AML-193 (cell line): ENCODE measurements around the gene IFT22.
"Not testable (repeated sequence)": the region's sequence is repeated elsewhere in the genome, so short reads cannot be mapped to it uniquely, and the experiment has no call there.

Source experiments
- DNase-seq, 2 experiments: peaks; one replicate each; lab custom pipeline; 2025; lab: John Stamatoyannopoulos, UW

IFT22 gene

DNA sequence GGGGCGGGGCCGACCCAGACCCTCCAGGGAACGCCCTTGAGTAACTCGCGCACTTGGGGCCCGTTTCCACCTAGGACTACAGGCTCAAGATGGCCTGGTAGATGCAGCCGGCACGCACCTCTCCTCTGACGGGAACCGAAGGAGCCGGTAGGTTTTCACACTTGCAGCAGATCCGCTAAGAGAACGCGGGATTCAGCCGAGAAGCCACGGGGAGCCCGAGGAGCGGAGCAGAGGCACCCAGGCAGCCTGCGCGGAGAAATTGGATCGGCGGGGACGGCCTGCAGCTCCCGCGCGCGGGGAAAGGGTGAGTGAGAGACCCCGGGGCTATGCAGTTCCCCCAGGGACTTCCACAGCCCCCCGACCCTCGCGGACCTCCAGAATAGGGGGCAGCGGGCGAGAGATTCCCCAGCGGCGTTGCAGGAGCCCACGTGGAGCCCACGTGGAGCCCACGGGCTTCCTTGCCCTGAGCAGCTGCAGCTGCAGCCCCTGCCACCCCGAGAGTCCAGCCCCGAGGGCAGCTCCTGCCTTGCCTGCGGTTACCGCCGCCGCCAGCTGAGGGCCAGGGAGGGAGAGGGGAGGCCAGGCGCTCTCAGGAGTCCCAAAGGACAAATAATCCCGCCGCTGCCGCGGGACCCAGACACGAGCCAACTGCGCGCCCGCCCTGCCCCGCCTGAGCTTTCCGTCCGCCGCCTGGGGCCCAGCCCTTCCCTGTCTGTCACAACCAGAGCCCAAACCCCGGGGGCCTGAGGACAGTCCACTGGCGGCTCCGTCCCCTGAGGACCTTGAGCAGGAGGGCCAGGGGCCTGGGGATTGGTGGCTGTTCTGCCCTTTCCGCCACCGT is 13.1 kb downstream of the IFT22 start:
- no peak for DNase-seq

DNA sequence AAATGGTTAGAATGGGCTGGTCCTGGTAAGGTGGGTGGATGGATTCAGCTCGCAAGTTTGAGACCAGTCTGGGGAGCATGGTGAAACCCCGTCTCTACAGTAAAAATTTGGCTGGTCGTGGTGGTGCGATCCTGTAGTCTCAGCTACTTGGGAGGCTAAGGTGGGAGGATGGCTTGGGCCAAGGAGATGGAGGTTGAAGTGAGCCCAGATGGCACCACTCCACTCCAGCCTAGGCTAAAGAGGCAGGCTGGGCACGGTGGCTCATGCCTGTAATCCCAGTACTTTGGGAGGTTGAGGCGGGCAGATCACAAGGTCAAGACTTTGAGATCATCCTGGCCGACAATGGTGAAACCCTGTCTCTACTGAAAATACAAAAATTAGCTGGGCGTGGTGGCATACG is 15.3 kb downstream of the IFT22 start:
- DNase-seq: no peak

DNA sequence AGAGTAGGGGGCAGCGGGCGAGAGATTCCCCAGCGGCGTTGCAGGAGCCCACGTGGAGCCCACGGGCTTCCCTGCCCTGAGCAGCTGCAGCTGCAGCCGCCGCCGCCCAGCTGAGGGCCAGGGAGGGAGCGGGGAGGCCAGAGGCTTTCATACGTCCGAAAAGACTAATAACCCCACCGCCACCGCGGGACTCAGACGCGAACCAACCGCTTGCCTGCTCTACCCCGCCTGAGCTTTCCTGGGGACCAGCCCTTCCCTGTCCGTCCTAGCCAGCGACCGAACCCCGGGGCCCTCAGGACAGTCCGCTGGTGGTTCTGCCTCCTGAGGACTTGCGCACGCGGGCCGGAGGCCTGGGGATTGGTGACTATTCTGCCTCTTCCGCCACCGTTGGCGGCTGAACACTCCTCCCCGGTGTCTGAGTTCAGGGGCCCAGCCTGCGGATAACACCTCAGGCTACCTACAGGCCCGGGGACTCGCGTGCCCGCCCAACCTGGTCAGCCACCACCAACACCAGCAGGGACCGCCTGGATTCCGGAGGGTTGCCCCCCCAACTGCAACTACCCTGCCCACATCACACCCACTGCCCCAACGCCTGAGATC is 18.4 kb downstream of the IFT22 start:
- DNase-seq: no peak

DNA sequence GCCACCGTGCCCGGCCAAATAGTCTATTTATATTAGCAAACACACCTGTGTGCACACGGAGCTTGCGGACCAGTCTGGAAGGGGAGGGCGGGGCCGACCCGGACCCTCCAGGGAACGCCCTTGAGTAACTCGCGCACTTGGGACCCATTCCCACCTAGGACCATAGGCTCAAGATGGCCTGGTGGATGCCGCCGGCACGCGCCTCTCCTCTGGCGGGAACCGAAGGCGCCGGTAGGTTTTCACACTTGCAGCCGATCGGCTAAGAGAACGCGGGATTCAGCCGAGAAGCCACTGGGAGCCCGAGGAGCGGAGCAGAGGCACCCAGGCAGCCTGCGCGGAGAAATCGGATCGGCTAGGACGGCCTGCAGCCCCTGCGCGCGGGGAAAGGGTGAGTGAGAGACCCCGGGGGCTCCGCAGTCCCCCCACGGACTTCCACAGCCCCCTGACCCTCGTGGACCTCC is 18.9 kb downstream of the IFT22 start:
- DNase-seq: no peak

DNA sequence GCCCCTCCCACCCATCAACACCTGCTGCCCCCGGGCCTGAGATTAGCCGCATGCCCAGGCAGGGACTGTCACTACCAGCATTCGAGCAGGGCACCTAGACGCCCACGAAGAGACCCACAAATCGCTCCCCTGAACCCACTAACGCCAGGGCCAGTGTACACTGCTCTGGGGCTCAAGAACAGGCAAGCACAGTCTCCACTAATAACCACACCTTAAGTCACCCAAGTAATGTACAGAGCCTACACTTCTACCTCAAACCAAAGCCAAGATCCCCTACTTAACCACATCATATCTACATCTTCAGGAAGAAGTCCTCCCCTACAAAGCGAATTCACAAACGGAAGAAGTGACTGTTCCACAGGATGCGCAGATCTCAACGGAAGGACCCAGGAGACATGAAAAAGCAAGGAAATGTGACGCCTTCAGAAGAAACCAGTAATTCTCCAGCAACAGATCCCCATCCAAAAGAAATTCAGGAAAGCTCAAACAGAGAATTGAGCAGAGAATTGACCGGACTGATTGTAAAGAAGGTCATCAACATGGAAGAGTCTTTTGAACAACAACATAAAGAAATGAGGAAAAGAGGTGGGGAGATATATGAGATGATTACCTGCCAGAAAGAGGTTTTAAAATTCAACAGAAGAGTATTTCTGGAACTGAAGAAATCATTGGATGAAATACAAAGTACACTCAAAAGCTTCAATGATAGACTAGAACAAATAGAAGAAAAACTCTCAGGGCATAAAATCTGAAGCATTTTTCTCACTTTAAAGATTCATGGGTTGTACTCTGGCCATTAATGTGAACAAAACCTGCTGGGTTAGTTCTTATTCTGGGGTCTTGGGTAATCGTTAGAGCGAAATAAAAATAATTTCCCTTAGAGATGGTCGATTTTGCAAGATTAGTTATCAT is 20.9 kb downstream of the IFT22 start:
- DNase-seq: no peak

DNA sequence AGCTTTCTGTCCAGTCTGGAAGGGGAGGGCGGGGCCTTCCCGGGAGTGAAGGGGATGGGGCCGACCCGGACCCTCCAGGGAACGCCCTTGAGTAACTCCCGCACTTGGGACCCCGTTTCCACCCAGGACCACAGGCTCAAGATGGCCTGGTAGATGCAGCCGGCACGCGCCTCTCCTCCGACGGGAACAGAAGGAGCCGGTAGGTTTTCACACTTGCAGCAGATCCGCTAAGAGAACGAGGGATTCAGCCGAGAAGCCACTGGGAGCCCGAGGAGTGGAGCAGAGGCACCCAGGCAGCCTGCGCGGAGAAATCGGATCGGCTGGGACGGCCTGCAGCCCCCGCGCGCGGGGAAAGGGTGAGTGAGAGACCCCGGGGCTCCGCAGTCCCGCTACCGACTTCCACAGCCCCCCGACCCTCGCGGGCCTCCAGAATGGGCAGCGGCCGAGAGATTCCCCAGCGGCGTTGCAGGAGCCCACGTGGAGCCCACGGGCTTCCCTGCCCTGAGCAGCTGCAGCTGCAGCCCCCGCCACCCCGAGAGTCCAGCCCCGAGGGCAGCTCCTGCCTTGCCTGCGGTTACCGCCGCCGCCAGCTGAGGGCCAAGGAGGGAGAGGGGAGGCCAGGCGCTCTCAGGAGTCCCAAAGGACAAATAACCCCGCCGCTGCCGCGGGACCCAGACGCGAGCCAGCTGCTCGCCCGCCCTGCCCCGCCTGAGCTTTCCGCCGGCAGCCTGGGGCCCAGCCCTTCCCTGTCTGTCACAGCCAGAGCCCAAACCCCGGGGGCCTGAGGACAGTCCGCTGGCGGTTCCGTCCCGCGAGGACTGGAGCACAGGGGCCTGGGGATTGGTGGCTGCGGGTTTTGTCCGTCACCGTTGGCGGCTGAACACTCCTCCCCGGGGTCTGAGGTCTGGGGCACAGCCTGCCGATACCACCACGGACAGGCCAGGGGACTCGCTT is 21.8 kb downstream of the IFT22 start:
- no peak for DNase-seq

DNA sequence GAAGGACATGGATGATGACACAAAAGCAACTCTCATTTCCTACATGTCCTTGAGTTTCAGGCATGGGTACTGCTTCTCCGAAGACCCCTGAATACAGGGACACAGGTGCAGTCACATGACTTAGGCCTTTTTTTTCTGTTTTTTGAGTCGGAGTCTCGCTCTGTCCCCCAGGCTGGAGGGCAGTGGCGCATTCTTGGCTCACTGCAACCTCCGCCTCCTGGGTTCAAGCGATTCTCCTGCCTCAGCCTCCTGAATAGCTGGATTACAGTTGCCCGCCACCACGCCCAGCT is 26.8 kb downstream of the IFT22 start:
- no peak for DNase-seq

DNA sequence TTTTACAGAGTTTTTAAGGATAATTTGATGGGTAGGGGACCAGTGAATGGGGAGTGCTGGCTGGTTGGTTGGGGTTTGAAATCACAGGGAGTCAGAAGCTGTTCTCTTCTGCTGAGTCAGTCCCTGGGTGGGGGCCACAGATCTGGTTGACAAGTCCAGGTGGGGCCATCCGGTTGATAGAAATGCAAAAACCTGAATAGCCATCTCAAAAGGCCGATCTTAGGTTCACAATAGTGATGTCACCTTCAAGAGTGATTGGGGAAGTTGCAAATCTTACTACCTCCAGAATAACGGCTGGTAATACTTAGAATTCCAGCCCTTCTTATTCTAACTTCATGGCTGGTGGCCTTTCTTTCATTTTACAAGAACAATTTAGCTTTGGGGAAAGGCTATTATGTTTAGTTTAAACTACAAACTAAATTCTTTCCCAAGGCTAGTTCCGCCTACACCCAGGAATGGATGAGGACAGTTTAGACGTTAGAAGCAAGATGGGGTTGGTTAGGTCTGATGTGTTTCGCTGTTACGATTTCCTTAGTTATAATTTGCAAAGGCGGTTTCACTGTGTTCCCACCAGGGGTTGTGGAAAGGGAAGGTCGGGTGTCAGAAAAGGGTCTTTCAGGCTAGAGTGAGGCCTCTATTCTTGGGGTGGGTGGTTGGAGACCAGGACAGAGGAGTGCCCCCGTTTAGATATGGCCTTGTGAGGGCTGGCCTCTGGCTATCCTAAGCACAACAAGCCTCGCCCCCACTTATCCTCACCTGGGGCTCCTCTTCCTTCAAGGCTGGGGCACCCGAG is 27.4 kb downstream of the IFT22 start:
- DNase-seq: no peak

DNA sequence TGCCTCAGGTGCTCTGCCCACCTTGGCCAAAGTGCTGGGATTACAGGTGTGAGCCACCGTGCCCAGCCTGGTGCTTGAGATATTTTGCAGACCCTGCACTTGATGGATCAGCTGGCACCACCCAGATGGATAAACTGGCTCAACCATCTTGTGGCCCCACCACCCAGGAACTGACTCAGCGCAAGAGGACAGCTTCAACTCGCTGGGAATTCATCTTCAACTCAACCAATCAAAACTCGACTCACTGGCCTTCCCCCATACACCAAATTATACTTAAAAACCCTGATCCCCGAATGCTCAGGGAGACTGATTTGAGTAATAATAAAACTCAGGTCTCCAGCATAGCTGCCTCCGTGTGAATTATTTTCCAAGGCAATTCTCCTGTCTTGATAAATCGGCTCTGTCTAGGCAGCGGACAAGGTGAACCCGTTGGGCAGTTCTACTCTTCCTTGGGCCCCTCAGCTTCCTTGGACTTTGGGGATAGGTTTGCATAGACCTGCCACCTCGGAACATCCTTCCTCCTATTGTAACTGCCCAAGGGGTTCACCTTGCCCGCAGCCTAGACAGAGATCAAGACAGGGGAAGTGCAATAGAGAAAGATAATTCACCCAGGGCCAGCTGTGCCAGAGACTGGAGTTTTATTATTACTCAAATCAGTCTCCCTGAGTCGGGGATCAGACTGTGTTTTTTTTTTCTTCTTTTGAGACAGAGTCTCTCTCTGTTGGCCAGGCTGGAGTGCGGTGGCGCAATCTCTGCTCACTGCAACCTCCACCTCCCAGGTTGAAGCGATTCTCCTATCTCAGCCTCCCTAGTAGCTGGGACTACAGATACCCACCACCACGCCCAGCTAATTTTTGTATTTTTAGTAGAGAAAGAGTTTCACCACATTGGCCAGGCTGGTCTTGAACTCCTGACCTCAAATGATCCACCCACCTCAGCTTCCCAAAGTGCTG is 28.3 kb downstream of the IFT22 start:
- DNase-seq: not testable (repeated sequence)

DNA sequence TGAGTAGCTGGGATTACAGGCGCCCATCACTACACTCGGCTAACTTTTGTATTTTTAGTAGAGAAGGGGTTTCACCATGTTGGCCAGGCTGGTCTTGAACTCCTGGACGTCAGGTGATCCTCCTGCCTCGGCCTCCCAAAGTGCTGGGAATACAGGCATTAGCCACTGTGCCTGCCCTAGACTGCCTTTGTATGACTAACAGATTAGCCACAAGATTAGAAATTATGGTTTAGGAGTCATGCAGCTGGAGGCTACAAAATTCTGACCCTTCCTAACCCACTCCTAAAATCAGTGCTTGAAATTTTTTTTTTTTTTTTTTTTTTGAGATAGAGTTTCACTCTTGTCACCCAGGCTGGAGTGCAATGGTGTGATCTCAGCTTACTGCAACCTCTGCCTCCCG is 29.0 kb downstream of the IFT22 start:
- DNase-seq: not testable (repeated sequence)

DNA sequence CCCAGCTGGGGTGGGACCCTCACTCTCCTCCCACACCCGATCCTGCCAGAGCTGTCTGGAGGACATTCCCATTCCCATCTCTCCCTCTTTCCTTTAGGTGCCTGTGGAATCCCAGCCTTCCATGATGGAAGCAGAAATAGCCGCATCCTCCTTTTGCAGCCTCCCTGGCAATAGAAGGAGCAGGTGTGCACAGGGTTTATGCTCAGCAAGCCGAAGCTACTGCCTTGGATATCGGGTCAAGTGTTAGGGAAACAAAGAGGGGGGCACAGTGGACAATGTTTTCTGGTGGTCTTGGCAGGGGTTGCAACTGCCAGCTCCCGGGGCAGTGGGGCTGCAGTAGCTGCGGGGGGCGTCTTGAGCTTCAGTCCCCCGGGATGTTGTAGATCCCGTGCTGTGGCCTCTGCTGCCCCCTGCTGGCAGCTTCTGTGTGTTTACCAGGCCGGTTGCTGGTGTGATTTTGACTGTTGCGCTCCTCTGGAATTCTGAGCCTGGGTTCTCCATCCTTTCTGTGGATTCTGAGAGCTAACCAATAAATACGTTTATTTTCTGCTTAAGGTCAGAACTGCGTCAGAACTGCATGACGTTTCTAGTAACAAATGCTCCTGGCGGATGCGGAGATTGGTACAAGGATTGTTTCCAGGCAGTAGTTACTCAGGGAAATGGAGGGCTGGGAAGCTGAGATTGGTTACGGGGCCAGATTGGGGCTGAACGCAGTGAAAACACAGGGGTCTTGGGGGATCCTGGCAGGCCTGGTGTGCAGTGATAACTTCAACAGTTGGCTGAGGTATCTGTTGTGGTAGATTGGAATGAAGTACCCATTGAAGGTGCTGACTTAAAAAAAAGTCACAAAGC is 31.2 kb downstream of the IFT22 start:
- peak; percentile 2 to 3 for DNase-seq

DNA sequence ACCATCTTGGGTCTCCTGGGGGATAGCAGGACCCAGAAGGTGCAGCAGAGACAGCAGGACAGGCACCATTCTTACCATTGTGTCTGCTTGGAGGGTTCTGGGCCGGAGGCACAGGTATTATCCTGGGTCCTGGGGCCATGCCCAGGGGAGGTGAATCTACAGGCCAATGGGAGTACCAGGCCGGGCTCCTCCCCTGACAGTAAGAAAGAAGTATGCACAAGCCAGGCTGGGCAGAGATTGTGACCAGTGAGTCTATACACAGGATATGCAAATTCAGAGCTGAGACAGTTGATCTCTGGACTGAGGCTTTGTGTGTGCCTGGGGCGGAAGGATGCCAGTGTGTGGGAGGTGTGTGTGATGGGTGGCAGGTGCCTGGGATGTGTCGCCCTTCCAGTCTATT is 31.9 kb downstream of the IFT22 start:
- DNase-seq: not testable (repeated sequence)

DNA sequence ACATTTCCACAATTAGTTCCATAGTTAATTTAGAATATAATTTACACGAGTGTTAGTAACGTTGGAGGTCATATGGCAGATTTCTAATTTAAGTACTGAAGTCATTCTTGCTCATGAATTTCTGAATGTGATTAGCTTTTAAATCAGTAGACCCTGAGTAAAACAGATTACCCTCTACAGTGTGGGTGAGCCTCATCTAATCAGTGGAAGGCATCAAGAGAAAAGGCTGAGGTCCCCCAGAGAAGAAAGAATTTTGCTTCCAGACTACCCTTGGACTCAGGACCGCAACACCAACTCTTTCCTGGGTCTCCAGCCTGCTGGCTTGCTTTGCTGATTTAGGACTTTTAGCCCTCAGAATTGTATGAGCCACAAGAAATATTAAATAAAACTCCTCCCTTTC is 33.2 kb downstream of the IFT22 start:
- DNase-seq: no peak

DNA sequence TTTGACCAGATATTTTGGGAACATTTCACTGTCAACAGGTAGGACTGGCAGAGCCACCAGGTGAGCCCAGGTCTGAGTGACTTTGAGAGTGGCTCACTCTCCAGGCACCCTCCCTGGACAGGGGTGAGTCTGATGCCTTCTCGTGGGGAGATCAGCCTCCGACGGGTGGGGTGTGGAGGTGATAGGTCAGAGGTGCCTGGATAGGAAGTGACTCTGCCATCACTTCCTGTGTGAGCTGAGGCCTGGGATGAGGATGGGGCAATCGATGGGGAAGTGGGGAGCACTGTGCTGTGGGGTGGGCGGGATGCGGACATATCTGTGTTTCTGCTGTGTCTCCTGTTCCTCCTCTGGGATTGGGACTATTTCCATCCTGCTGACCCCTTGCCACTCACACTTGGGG is 34.6 kb downstream of the IFT22 start:
- peak in 1 of 2 experiments; percentile 5 for DNase-seq

DNA sequence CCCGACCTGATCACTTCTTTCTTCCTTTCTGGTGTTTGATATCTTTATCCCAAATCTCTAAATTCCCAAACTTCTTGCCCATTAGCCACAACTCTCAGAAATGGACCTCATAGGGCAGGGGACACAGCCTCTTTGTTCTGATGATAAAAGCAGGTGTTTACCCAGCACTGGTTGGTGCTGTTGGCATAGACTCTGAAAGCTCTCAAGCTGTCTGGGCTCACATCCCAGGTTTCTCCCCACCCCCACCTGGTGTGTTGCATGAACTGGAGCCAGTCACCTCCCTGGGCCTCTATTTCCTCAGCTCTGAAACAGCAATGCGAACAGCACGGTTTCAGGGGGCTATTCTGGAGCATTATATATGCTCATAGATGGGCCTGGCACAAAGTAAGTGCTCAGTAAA is 35.7 kb downstream of the IFT22 start:
- not testable (repeated sequence) for DNase-seq

DNA sequence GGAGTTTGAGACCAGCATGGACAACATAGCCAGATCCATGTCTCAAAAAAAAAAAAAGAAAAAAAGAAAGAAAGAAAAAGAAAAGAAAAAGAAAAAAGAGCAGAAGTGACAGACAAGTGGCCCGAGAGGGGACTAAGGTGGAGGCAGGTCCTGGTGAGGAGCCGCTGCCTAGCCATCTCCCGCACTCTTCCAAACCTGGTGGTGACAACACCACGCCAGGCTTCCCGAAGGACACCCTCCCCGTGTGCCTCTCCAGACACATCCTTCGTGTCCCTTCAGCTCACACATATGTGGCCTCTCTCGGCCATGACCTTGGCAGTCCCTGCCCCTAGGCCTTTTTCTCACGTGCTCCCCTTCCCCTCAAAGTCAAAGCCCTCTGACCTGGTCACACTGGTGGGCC is 36.4 kb downstream of the IFT22 start:
- DNase-seq: no peak

DNA sequence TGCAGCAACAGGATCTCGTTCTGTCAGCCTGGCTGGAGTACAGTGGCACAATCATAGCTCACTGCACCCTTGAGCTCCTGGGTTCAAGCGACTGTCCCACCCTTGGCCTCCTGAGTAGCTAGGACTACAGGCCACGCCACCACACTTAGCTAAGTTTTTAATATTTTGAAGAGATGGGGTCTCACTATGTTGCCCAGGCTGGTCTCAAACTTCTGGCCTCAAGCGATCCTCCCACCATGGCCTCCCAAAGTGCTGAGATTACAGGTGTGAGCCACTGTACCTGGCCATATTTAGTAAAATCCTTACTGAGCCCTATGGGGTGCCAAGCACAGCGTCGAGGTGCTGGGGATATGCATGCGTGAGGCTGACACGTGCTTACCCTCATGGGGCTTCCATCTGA is 40.7 kb downstream of the IFT22 start:
- not testable (repeated sequence) for DNase-seq

DNA sequence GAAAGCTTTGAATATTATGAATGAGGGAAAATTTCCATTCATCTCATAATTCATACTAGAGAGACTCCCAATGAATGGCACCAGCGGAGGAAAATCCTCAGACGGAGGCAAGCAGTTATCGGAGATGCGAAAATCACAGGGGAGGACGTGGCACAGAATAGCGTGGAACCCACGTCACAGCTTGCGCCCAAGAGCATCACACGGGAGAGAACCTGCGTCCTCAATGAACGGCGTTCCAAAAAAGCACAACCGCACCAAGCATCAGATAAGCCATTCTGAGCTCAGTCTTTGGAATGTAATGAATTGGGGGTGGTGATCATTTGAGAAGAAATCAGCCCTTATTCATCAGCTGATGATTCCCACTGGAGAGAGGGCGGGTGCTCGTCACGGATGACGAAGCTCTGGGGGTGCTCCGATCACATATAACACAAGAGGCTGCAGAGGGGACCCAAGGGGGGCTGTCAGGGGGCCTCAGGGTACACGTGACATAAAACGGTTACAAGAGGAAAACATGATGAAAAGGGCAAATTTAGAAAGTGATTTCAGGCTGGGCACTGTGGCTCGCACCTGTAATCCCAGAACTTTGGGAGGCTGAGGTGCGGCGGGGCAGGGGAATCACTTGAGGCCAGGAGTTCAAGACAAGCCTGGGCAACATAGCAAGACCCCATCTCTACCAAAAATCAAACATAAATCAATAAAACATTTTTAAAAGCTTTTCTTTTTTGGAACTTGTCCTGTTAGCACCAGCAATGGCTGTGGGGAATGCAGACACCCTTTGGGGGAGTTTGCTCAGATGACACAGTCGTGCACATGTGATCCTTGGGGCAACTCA is 42.9 kb downstream of the IFT22 start:
- DNase-seq: no peak
